Jurkat, Clone E6-1 (cell line): ENCODE measurements around the gene PXT1.

Experiments used
- DNase-seq: peaks from one replicate; pipeline ENCODE4 v3.0.0-alpha.2; 2011; ENCODE audit warnings: low read depth, low spot score
- H3K4me3 ChIP-seq: 2 replicates; pipeline ENCODE4 v1.5.1; 2011; ENCODE audit warnings: mild to moderate bottlenecking, low read length, control low read depth, moderate library complexity

PXT1 gene

DNA sequence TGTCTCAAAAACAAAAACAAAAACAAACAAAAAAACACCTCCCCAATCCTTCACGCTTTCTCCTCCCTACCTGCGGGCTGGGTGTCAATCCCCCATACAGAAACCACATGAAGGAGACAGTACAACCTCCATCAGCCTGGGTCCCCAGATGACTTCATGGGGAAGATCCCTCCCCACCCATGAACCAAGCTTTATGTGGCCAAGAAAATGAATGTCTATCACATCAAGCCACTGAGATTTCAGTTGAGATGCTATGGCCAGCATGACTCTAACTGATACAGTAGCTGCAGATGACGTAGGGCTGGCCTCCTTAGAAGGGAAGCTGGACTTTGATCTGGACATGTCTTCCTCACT is 84.8 kb downstream of the PXT1 start:
- no peak overlapping the region for H3K4me3 ChIP-seq
- DNase-seq = no peak

DNA sequence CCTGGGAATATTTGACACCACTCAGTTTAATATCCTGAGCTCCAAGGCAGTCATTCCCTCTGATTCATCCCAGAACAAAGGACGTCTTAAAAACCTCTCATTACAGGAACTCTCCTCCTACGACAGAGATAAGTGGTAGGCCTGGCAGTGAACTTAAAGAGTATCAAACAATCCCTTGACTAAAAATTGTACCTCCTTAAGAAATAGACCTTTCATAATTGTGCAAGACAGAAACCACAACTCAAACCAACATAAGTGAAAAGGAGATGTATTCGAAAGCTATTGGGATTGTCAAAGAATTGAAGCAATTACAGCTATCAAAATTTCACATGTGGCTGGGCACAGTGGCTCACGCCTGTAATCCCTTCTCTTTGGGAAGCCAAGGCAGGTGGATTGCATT is 86.8 kb downstream of the PXT1 start:
- no peak overlapping the region for H3K4me3 ChIP-seq
- no peak for DNase-seq

DNA sequence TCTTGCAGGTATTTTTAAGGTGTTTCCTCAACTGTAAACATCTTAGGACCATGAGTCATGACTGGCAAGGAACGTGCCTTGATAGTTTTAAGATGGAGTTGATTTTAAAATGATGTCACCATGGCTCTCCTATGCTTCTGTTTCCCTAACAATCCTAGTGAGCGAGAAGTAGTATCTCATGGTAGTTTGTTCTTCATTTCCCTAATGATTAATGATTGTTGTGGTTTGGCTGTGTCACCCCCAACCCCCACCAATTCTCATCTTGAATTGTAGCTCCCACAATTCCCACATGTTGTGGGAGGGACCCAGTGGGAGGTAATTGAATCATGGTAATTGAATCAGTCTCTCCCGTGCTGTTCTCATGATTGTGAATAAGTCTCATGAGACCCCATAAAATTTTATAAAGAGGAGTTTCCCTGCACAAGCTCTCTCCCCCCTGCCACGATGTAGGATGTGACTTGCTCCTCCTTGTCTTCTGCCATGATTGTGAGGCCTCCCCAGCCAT is 89.2 kb downstream of the PXT1 start:
- no peak for DNase-seq
- H3K4me3 ChIP-seq = no peak overlapping the region

DNA sequence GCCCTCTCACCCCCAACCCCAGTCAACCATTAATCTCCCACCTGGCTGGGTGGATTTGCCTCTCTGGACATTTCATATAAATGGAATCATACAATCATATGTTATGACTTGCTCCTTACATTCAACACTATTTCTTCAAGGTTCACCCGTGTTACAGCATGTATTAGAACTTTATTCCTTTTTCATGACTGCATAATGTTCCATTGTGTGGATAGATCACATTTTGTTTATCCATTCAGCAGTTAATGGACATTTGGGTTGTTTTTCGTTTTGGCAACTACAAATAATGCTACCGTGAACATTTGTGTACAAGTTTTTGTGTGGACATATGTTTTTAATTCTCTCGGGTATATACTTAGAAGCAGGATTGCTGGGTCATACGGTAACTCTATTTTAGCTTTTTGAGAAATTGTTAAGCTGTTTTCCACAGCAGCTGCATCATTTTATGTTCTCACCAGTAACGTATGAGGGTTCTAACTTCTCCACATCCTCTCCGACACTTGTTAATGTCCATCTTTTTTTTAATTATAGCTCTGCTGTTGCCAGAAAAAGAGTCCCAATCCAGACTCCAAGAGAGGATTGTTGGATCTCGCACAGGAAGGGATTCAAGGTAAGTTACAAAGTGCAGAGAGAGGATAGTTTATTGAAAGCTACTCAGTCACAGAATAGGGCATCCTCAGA is 90.0 kb downstream of the PXT1 start:
- DNase-seq = no peak
- no peak overlapping the region for H3K4me3 ChIP-seq

DNA sequence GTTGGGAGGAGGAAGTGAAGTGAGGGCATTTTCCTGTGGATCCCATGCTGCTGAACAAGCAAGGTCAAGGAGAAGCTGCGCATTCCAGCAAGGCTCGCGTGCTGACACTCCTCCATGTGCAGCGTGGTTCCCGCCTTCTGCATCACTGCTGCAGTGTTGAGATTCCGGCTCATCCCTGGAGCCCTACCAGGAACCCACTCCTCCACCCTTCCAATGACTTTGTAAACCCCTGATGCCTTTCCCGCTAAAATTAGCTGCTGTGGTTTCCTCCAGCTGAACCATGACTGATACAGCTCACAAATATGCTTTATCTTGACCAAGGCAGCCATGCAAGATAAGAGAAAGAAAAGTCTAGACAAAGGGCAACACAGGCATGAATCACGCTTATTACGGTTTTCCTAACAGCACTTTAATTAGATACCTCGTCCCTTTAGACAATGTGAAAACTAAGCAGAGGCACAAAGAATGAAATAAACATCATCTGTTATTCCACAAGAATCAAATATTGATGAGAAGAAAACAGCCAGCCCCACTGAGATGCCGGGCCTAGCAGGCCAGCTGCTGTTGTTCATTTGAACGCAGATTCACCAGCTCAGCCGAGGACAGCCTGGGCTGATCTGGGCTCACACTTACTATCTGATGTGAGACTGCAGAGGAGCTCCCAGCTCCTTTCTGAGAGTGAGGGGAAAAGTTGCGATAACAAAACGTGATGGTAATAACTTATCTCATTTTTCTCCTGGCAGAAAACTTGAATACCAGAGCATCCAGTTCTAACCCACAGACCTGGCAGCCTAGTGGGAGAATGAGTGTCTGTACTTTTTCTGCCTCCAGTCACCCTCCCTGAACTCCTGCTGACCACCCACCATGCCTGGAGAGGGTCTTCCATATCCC is 91.7 kb downstream of the PXT1 start:
- no peak for DNase-seq
- H3K4me3 ChIP-seq = no peak overlapping the region

DNA sequence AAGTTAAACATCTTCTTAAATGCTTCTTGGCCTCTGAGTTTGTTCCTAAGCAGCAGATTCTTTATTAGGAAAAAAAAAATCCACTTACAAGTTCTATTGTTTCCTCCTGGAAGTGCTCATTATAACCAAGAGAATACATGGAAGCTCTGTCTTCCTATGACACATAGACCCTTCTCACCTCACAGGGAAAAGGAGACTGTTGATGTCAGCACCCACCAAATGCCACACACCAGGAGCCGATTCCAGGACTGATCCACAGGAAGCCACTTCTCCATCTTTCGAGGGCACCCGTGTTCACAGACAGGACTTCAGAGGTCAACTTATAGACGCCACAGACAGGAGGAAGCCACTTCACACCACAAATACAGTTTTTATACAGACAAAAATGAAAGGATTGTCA is 92.6 kb downstream of the PXT1 start:
- no peak for DNase-seq
- no peak overlapping the region for H3K4me3 ChIP-seq

DNA sequence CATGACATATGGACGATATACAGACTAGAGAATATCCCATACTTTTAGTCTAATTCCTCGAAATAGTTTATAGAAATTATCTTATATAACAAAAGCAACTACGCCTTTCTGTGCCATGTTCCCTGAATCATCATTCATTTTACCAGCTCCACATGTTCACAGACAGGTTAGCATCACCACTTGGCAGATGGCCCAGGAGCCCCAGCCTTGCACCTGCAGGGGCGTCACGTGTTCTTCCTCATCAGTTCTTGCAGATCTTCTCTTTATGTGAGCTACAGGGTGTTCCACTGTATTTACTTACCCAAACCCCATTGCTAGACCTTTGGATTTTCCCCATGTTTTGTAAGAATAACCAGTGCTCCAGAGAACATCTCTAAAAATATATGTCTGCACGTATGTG is 93.4 kb downstream of the PXT1 start:
- DNase-seq = peak; percentile 84
- H3K4me3 ChIP-seq = no peak overlapping the region

DNA sequence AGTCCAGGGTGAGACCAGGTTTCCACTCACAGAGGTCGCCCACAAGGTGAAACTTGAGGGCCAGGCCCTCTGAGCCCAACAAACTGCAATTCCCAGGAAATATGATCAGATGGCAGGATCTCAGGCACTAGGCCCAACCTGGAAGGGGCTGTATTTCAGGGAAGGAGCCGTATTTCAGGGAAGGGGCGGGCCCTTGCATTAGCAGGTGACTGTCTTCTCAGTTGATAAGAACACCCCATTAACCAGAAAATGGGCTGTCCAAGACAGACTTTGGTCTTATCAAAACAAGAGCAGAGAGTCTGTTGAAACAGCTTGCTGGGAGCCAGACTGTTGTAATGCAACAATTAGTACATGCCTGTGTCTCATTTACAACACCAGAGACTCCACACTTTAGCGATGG is 95.0 kb downstream of the PXT1 start:
- no peak overlapping the region for H3K4me3 ChIP-seq
- DNase-seq = no peak

DNA sequence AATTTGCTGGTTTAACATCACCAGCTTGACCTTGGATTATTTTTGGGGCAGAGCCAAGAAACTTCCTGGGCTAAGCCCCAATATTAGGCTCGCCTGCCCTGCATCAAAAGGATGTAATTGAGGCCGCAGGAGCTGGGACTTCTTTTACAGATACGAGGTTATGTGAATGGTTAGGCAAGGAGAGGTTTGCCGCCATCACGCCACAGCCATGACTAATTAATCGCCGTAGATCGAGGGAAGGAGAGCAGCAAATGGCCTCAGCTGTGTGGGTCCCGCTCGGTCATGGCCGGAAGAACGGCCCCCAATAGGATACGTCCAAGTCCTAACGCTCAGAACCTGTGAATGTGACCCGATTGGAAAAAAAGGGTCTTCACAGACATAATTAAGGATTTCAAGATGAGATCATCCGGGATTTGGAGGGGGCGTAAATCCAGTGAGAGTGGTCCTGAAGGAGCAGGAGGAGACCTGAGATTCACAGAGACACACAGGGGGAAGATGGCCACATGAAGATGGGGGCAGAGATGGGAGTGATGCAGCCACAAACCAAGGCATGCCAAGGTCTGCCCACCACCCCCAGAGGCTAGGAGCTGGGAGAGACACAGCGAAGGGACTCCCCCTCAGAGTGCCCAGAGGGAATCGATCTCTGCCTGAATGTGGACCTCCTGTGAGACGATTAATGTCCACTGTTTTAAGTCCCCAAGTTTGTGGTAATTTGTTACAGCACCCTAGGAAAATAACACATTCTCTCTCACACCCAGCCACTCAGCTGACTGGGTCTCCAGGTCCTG is 96.0 kb downstream of the PXT1 start:
- no peak for DNase-seq
- no peak overlapping the region for H3K4me3 ChIP-seq

DNA sequence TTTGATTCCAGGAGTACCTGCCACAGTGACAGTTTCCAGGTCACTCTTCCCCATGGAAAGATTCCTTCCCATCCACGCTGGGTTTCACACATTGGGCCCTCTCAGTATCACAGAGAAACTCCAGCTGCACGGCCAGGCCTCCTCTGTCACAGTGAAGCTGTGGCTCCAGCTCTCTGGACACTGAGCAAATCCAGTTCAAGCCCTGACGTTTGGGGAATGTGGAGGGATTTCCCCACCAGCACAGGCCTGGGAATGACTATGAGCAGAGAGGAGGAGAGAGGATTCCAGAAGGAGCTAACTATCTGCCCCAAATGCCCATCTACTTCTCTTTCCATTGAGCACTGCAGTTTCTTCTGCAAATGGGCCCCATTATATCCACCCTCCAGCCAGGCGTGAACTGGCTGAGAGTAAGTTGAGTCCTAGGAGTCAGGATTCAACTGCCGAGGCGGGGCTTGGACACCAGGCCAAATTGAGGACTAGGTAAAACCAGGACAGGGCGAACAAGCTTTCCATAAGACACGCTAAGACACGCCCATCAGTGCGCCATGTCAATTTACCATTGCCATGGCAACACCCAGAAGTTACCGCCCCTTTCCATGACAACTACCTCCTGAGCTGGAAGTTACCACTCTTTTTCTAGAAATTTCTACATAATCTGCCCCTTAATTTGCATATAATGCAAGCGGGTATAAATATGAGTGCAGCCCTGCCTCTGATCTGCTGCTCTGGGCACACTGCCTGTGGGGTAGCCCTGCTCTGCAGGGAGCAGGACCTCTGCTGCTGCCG is 96.8 kb downstream of the PXT1 start:
- no peak for DNase-seq
- no peak overlapping the region for H3K4me3 ChIP-seq

DNA sequence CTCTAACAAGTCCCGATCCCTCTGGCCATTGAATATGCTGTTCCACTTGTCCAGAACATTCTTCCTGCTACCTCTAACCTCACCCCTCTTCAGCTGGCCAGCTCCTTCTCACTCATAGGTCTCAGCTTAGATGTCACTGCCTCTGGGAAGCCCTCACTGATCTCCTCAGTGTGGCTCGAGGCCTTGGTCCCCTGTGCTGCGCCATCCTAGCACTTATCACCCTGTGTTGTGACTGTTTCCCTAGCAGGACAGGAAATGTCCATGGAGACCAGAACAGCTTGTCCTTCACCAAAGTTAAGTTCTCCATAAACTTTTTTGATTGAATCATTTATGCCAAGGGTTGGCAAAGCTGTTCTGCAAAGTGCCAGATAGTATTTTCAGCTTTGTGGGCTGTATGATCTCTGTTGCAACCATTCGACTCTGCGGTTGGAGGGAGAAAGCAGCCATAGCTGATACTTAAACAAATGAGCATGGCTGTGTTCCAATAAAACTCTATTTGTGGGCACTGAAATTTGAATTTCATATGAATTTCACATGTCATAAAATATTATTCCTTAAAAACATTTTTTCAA is 99.5 kb downstream of the PXT1 start:
- DNase-seq = no peak
- no peak overlapping the region for H3K4me3 ChIP-seq

DNA sequence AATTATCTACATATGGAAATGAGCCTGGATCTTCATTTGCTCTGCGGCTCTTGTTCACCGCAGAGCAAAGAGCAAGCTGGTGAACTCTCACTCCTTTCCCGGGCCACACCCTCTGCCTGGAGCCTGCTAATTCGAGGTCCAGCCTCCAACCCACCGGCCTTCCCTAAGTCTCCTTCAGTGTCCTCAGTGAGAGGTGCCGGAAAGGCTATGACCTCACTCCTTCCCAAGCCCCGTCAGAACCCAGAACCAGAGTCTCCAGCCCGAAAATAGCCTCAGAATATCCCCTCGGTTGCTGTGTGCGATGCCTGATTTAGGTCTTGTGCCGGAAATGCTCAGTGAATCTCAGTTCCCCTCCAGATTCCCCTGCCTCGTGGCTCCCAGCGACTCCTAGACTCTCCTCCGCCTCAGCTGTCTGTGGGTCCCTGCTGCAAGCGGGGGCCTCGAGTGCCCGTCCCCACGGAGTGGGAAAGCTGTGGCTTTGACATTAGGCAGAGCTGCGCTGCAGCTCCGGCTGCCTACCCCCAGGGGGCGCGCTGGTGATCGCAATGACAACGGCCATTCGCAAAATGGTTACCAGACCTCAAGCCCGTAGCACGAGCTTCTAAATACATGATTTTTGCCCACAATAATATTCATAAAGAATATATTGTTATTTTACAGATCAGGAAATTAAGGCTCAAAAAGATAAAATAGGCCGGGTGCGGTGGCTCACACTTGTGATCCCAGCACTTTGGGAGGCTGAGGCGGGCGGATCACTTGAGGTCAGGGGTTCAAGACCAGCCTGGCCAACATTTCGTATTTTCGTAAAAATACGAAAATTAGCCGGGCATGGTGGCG is 101.8 kb downstream of the PXT1 start:
- H3K4me3 ChIP-seq = no peak overlapping the region
- peak; percentile 46 for DNase-seq
